Rectal smooth muscle tissue (tissue), 1 donor: ENCODE results near the gene AFAP1L2.
"Not testable (repeated sequence)": the region's sequence is repeated elsewhere in the genome, so short reads cannot be mapped to it uniquely, and the experiment has no call there.

Source experiments
- H3K27ac ChIP-seq: one replicate; pipeline ENCODE4 v1.7.0; 2013; ENCODE audit warnings: low read depth, low read length, inconsistent platforms
- H3K27me3 ChIP-seq: one replicate; pipeline ENCODE4 v1.7.0; 2013; ENCODE audit warnings: low read length; ENCODE audit not compliant: control insufficient read depth, insufficient read depth
- H3K36me3 ChIP-seq: one replicate; pipeline ENCODE4 v1.7.0; 2013; ENCODE audit warnings: low read length; ENCODE audit not compliant: control insufficient read depth, insufficient read depth
- H3K4me1 ChIP-seq: one replicate; pipeline ENCODE4 v1.7.0; 2013; ENCODE audit warnings: low read length; ENCODE audit not compliant: control insufficient read depth, insufficient read depth
- H3K4me3 ChIP-seq: one replicate; pipeline ENCODE4 v1.7.0; 2013; ENCODE audit warnings: low read length
- H3K9ac ChIP-seq: one replicate; pipeline ENCODE4 v1.7.0; 2013; ENCODE audit warnings: low read length

The AFAP1L2 gene

GRCh38 chr10:114347241-114347640, 57.1 kb downstream of the AFAP1L2 start:
- no peak overlapping the region for H3K9ac ChIP-seq
- no peaks in the 10 kb centered on the region for H3K36me3 ChIP-seq
- peaks cover 17% of the 10 kb centered on the region for H3K4me1 ChIP-seq
- H3K27ac ChIP-seq = no peak overlapping the region
- no peaks in the 10 kb centered on the region for H3K27me3 ChIP-seq
- H3K4me3 ChIP-seq = no peak overlapping the region

- Histone ChIP-seq H3K4me1 (peaks cover 17% of the 10 kb centered on the region), H3K4me3 (no peak overlapping the region), H3K27me3 (no peaks in the 10 kb centered on the region), H3K9ac (no peak overlapping the region), H3K27ac (no peak overlapping the region), H3K36me3 (no peaks in the 10 kb centered on the region)
Measured at GRCh38 chr10:114346176-114347031, 57.9 kb downstream of the AFAP1L2 start.

GRCh38 chr10:114345701-114346100, 58.6 kb downstream of the AFAP1L2 start:
- H3K4me1 ChIP-seq = peaks cover 13% of the 10 kb centered on the region
- no peak overlapping the region for H3K9ac ChIP-seq
- H3K4me3 ChIP-seq = no peak overlapping the region
- H3K27ac ChIP-seq = no peak overlapping the region
- H3K27me3 ChIP-seq = no peaks in the 10 kb centered on the region
- no peaks in the 10 kb centered on the region for H3K36me3 ChIP-seq

DNA sequence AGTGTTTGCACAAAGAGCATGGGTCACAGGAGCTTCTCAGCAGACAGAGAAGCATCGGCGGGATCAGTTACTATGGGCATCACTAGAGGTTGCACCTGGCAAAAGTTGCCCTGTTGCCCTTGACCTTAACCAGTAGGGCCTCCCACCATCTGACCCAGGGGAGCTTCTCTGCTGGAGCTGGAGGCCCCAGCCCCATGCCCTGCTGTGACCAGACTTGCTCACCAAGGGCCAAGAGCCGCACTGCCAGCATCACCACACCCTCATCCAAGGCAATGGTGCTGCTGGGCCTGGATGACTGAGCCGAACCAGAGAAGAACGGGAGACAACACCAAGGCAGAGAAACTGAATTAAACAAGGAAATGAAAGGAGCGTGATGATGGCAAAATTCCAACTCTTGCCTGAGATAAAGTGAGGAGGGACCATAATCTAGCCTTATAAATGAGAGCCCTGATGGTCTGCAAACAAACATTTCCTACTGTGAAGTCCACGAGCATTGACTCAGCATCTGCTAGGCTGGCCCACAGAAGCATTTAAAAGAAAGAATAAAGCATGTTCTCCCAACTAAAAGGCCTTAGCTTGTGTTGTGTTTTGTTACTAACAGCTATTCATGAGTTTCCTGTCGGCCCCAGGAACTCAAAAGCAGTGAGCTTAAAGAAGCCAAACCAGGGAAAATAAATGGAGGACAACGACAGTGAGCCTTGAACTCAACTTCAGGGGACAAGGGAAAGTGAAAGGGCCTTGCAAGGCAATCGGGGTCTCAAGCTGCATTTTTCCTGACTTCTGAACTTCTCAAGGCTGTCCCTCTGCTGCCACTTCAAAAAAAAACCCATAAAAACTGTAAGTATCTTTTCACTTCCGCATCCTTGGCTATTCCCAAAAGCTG, 60.4 kb downstream of the AFAP1L2 start:
- no peak overlapping the region for H3K9ac ChIP-seq
- H3K4me1 ChIP-seq = peaks cover 6% of the 10 kb centered on the region
- H3K36me3 ChIP-seq = no peaks in the 10 kb centered on the region
- no peaks in the 10 kb centered on the region for H3K27me3 ChIP-seq
- H3K27ac ChIP-seq = peak overlapping the region; percentile 27
- no peak overlapping the region for H3K4me3 ChIP-seq

GRCh38 chr10:114342976-114343375, 61.3 kb downstream of the AFAP1L2 start:
- H3K27me3 ChIP-seq = no peaks in the 10 kb centered on the region
- H3K4me1 ChIP-seq = peaks cover 6% of the 10 kb centered on the region
- no peak overlapping the region for H3K9ac ChIP-seq
- no peaks in the 10 kb centered on the region for H3K36me3 ChIP-seq
- no peak overlapping the region for H3K4me3 ChIP-seq
- no peak overlapping the region for H3K27ac ChIP-seq

- Histone ChIP-seq H3K9ac (no peak overlapping the region), H3K4me1 (peaks cover 6% of the 10 kb centered on the region), H3K4me3 (no peak overlapping the region), H3K27ac (no peak overlapping the region), H3K27me3 (no peaks in the 10 kb centered on the region), H3K36me3 (no peaks in the 10 kb centered on the region)
Measured at GRCh38 chr10:114340816-114341215, 63.5 kb downstream of the AFAP1L2 start.

DNA sequence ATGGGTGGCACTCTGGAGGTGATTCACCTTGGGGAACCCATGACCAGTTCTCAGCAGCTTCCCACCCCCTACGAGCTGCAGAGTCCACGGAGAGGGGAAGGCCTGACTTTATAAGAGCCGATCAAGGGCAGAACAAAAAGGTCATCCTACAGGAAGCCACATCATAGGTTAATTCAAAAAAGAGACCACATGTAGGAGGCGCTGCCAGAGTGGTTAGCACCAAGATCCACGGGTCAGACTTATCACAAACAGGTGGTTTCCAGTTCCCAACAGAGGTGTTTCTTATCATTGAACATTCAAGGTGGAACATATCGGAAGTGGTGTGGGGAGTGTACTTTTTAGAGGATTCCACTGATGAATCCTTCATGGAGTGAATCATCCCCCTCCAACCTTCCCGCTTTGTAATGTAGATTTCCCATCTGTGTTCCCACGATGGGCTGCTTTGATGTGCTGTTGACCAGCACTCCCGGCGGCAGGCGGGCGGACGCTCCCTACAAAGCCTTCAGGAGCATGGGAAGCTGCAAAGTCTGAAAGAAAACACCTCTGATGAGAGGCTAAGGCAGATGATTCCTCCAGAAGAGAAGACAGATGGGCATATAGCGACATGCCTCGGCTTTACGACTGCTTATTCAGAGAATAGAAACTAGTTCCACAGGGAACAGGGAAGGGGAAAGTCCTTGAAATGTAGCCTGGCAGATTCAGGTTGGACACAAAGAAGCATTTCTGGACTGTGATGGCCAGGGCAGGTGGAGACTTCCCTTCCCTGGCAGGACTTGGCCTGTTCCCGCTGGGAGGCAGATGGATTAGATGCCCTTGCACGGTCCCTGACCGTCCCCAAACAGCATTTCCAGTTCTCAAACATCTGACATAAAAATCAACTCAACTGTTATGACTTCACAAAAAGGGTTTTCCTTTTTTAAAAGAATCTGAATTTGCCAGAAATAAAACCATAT, 66.5 kb downstream of the AFAP1L2 start:
- Histone ChIP-seq H3K9ac (no peak overlapping the region), H3K36me3 (no peaks in the 10 kb centered on the region), H3K27me3 (no peaks in the 10 kb centered on the region), H3K4me3 (no peak overlapping the region), H3K4me1 (peaks cover 8% of the 10 kb centered on the region), H3K27ac (no peak overlapping the region)

DNA sequence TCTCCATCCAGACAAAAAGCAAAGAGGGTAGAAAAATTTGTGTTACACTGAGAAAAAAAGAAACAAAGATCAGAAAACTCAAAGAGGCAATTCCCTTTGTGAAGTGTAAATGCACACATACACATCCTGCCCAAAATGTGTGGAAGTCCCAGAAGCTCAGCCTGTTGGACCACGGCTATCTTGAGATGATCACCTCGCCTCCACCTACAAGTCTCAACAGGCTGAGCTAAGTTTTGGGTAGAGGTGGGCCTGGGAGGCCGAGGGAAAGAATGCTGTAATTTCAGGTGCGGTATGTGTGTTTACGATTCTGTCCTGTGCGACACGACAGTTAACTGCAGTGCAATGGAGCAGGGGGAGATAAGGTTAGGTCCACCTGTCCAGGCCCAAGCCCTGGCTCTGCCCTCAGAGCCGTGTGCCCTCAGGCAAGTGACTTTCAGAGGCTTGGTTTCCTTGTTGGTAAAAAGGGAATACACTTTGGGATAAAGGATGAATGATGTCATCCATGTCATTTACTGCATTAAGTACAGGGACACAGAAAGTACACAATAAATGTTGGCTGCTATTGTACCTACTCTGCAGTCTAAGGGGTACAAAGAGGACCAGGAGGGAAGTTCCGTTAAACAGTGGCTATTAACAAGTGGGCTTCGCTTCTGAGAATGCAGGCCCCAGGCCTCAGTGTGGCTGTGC, 67.3 kb downstream of the AFAP1L2 start:
- H3K4me3 ChIP-seq = no peak overlapping the region
- H3K36me3 ChIP-seq = no peaks in the 10 kb centered on the region
- no peak overlapping the region for H3K9ac ChIP-seq
- peaks cover 15% of the 10 kb centered on the region for H3K4me1 ChIP-seq
- H3K27me3 ChIP-seq = no peaks in the 10 kb centered on the region
- H3K27ac ChIP-seq = no peak overlapping the region

DNA sequence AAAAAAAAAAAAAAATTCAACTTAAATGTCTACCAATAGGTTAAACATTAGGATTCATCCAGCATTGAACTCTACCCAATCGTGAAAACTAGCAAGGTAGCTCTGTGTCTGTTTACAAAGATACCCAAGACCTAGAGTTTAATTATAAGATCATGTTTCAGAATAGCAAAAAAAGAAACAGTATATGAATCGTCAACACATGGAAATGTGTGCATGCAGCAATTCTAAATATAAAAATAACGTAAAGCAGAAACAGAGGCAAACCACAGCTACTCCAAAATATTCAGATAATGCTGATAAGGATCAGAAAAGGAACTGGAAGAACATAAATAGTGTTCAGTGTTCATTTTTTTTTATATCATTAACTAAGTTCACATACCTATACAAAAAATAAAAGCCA, 68.7 kb downstream of the AFAP1L2 start:
- Histone ChIP-seq H3K9ac (no peak overlapping the region), H3K27ac (no peak overlapping the region), H3K36me3 (no peaks in the 10 kb centered on the region), H3K27me3 (no peaks in the 10 kb centered on the region), H3K4me3 (no peak overlapping the region), H3K4me1 (peaks cover 15% of the 10 kb centered on the region)

GRCh38 chr10:114334301-114334700, 70.0 kb downstream of the AFAP1L2 start:
- Histone ChIP-seq H3K27me3 (no peaks in the 10 kb centered on the region), H3K9ac (no peak overlapping the region), H3K4me3 (no peak overlapping the region), H3K36me3 (no peaks in the 10 kb centered on the region), H3K4me1 (peaks cover 15% of the 10 kb centered on the region), H3K27ac (no peak overlapping the region)

- Histone ChIP-seq H3K4me1 (peaks cover 17% of the 10 kb centered on the region), H3K27ac (peak overlapping the region; percentile 40)
- not testable (repeated sequence) for H3K9ac ChIP-seq, H3K4me3 ChIP-seq, H3K27me3 ChIP-seq, H3K36me3 ChIP-seq
Measured at GRCh38 chr10:114333441-114333840, 70.9 kb downstream of the AFAP1L2 start.
